ENCODE measurements around the gene NAP1L2. TPM values are rescaled to one million over a fixed set of nuclear protein-coding genes. Genes with fewer than 3 reads are reported as not detected.

Gene NAP1L2
- total RNA-seq, 1 experiment from 2014 or later = not detected

- ChIA-PET POLR2A (no interaction called here), RAD21 (ENCODE audit: low non-redundant PET in 1 of 2, low total read pairs in 2 of 2, uncharacterized antibody in 2 of 2, unreplicated experiment in 2 of 2) (no interaction called here), CTCF (no interaction called here)
- DNase-seq (ENCODE audit: low read depth, low spot score) = no peak
- Histone ChIP-seq H2AFZ (ENCODE audit: low read depth, low read length, poor library complexity, severe bottlenecking) (no peak overlapping the region), H3K36me3 (ENCODE audit: control insufficient read depth in 1 of 2, insufficient read depth in 2 of 2, low read length in 2 of 2) (no peaks in the 10 kb centered on the region), H3K27ac (ENCODE audit: low read depth, low read length) (no peak overlapping the region), H3K9me2 (ENCODE audit: insufficient read depth) (no peaks in the 10 kb centered on the region), H3K27me3 (ENCODE audit: insufficient read depth, low read length) (no peaks in the 10 kb centered on the region), H3K9me3 (ENCODE audit: control insufficient read depth in 1 of 2, insufficient read depth in 1 of 2, low read depth in 1 of 2, low read length in 2 of 2) (no peaks in the 10 kb centered on the region), H3K4me3 (replicated peaks in 1 of 2; ENCODE audit: low read depth in 1 of 2, low read length in 2 of 2) (no peak overlapping the region), H3K4me1 (ENCODE audit: control insufficient read depth in 1 of 2, insufficient read depth in 2 of 2, low read length in 2 of 2) (no peaks in the 10 kb centered on the region), H3K9ac (ENCODE audit: low read length) (no peak overlapping the region), H3K4me2 (ENCODE audit: low read length) (no peak overlapping the region), H3K79me2 (ENCODE audit: insufficient read depth, low read length) (no peaks in the 10 kb centered on the region), H4K20me1 (ENCODE audit: insufficient read depth) (no peaks in the 10 kb centered on the region)
- TF ChIP-seq POLR2AphosphoS5 (IDR thresholded peaks at IDR 0.05; ENCODE audit: low read depth, low read length) = no peak
- no peak for TF ChIP-seq EGR1 (IDR thresholded peaks at IDR 0.05; ENCODE audit: low read depth)
- TF ChIP-seq SRF (IDR thresholded peaks at IDR 0.05; ENCODE audit: low read depth) = no peak
- no peak for TF ChIP-seq CTCF (IDR thresholded peaks at IDR 0.05 in 2 of 3, conservative IDR thresholded peaks at IDR 0.05 in 1 of 3; ENCODE audit: borderline replicate concordance in 1 of 3, insufficient read depth in 1 of 3, low read depth in 2 of 3, low read length in 2 of 3)
- no peak for TF ChIP-seq EZH2phosphoT487 (IDR thresholded peaks at IDR 0.05; ENCODE audit: borderline replicate concordance)
- ATAC-seq = no peak
- intact Hi-C loops (cut with micrococcal nuclease) = no loop called here
- no TSS peak for BruUV-seq (replicated peaks)
Observed at GRCh38 chrX:73217621-73218020, 3.0 kb upstream of the NAP1L2 start.

DNA sequence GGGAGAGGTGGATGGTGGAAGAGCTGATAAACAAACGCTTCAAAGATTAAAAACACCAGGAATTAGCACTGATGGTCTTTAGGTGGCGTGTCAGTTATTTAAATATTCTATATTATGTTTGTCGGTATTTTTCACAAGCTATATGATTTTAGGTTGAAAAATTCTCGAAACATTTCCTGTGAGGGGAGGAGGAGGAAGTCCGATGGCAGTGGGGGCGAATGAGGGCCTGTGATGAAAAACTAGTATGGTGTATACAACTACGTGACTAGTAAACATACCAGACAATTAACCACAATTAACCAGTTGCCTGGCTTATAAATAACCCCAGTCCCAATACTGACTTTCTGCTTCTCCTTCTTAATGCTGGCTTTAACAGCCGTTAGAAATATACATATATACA is 595 bp upstream of the NAP1L2 start:
- no peak overlapping the region for H2AFZ ChIP-seq (ENCODE audit: low read depth, low read length, poor library complexity, severe bottlenecking)
- ATAC-seq = no peak
- no peak for DNase-seq (ENCODE audit: low read depth, low spot score)
- no TSS peak for BruUV-seq (replicated peaks)
- no peak overlapping the region for H3K9ac ChIP-seq (ENCODE audit: low read length)
- no peak overlapping the region for H3K4me2 ChIP-seq (ENCODE audit: low read length)
- no peaks in the 10 kb centered on the region for H3K36me3 ChIP-seq (ENCODE audit: control insufficient read depth in 1 of 2, insufficient read depth in 2 of 2, low read length in 2 of 2)
- CTCF ChIA-PET = no interaction called here
- H3K27ac ChIP-seq (ENCODE audit: low read depth, low read length) = no peak overlapping the region
- intact Hi-C loops (cut with micrococcal nuclease) = no loop called here
- no peaks in the 10 kb centered on the region for H3K4me1 ChIP-seq (ENCODE audit: control insufficient read depth in 1 of 2, insufficient read depth in 2 of 2, low read length in 2 of 2)
- no peaks in the 10 kb centered on the region for H3K79me2 ChIP-seq (ENCODE audit: insufficient read depth, low read length)
- H3K9me2 ChIP-seq (ENCODE audit: insufficient read depth) = no peaks in the 10 kb centered on the region
- no peaks in the 10 kb centered on the region for H3K9me3 ChIP-seq (ENCODE audit: control insufficient read depth in 1 of 2, insufficient read depth in 1 of 2, low read depth in 1 of 2, low read length in 2 of 2)
- no peak for TF ChIP-seq RAD21 (IDR thresholded peaks at IDR 0.05; ENCODE audit: low read depth)
- no peak for TF ChIP-seq SIN3A (IDR thresholded peaks at IDR 0.05; ENCODE audit: low read depth)
- no peak for TF ChIP-seq ELF1 (IDR thresholded peaks at IDR 0.05; ENCODE audit: borderline replicate concordance, low read depth)
- no peak for TF ChIP-seq POLR2A (IDR thresholded peaks at IDR 0.05; ENCODE audit: borderline replicate concordance, extremely low read depth, insufficient read depth, insufficient read length)
- no peak for TF ChIP-seq FOSL1 (IDR thresholded peaks at IDR 0.05; ENCODE audit: low read depth)
- TF ChIP-seq REST (IDR thresholded peaks at IDR 0.05; ENCODE audit: low read depth) = no peak
- no peak for TF ChIP-seq YY1 (IDR thresholded peaks at IDR 0.05; ENCODE audit: extremely low read depth, insufficient replicate concordance, low read depth, low read length)
- TF ChIP-seq ZFX (IDR thresholded peaks at IDR 0.05) = no peak
- TF ChIP-seq CEBPB (IDR thresholded peaks at IDR 0.05; ENCODE audit: low read depth) = no peak
- TF ChIP-seq CBX3 (IDR thresholded peaks at IDR 0.05; ENCODE audit: low read depth) = no peak
- no peak for TF ChIP-seq SRF (IDR thresholded peaks at IDR 0.05; ENCODE audit: low read depth)
- no peak for TF ChIP-seq EZH2 (IDR thresholded peaks at IDR 0.05)
- TF ChIP-seq EZH2phosphoT487 (IDR thresholded peaks at IDR 0.05; ENCODE audit: borderline replicate concordance) = no peak
- H3K4me3 ChIP-seq (replicated peaks in 1 of 2; ENCODE audit: low read depth in 1 of 2, low read length in 2 of 2) = no peak overlapping the region
- RAD21 ChIA-PET (ENCODE audit: low non-redundant PET in 1 of 2, low total read pairs in 2 of 2, uncharacterized antibody in 2 of 2, unreplicated experiment in 2 of 2) = no interaction called here
- H3K27me3 ChIP-seq (ENCODE audit: insufficient read depth, low read length) = no peaks in the 10 kb centered on the region
- POLR2A ChIA-PET = no interaction called here
- no peaks in the 10 kb centered on the region for H4K20me1 ChIP-seq (ENCODE audit: insufficient read depth)

Data from HCT116 (cell line).